ENCODE measurements around the gene GFOD2.

DNA sequence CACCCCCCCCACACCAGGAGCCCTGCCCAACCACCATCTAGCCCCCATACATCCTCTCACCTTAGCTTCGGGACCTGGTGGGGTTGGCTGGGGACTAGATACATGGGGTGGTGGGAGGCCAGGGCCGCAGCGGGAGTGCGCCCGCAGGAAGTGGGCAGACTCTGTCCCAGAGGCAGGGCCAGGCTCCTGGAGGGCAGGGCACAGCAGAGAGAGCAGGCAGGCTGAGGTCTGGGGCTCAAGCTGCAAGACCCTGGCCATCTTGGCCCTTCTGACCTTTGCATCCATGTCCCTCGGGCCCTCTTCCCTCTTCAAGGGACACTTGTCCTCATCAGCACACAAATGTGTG lies 55.3 kb downstream of the GFOD2 start:
- no peak for TF ChIP-seq EZH2 (IDR thresholded peaks at IDR 0.05; ENCODE audit: borderline replicate concordance)
- TF ChIP-seq, protein P1, sequence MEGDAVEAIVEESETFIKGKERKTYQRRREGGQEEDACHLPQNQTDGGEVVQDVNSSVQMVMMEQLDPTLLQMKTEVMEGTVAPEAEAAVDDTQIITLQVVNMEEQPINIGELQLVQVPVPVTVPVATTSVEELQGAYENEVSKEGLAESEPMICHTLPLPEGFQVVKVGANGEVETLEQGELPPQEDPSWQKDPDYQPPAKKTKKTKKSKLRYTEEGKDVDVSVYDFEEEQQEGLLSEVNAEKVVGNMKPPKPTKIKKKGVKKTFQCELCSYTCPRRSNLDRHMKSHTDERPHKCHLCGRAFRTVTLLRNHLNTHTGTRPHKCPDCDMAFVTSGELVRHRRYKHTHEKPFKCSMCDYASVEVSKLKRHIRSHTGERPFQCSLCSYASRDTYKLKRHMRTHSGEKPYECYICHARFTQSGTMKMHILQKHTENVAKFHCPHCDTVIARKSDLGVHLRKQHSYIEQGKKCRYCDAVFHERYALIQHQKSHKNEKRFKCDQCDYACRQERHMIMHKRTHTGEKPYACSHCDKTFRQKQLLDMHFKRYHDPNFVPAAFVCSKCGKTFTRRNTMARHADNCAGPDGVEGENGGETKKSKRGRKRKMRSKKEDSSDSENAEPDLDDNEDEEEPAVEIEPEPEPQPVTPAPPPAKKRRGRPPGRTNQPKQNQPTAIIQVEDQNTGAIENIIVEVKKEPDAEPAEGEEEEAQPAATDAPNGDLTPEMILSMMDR (IDR thresholded peaks at IDR 0.05; ENCODE audit: poor library complexity): no peak

Data from hepatocyte (in vitro differentiated cells).